K562 (cell line): ENCODE measurements around the gene PPM1E. TPM values are rescaled to one million over a fixed set of nuclear protein-coding genes. Genes with fewer than 3 reads are reported as not detected.
A peak's percentile ranks its signal among the peaks of the same experiment; 100 is the strongest.

Experiments used
- ATAC-seq: fragments of 200-7000 bp; cut with Tn5 transposase; 3 replicates; pipeline ENCODE4 v1.9.1; 2020; ENCODE audit warnings: moderate library complexity
- BruUV-seq: library from RNA; stranded (reverse); fragments of 400-500 nt; replicated peaks from 2 replicates; lab custom pipeline; 2021; lab: Mats Ljungman, UMichigan
- CTCF ChIA-PET: fragments of 300-600 bp; formaldehyde crosslinking; extraction: SDS; loops from one replicate; lab custom pipeline; 2021; ENCODE audit warnings: low intra/inter-chr PET ratio; lab: Yijun Ruan, JAX
- POLR2A ChIA-PET: fragments of 300-600, 350-650 bp; sonication (Branson Sonifier 250); formaldehyde crosslinking; extraction: SDS; loops from one replicate; lab custom pipeline; 2021; ENCODE audit warnings: antibody characterized with exemption, inconsistent platforms; lab: Yijun Ruan, JAX
- DNase-seq, 4 experiments: peaks; one replicate each; pipeline versions ENCODE4 v3.0.0 to v3.0.0-alpha.2; 2011 to 2018; ENCODE audit warnings: low spot score in 3 of 4, mixed read lengths in 3 of 4; ENCODE audit errors: extremely low read depth in 1 of 4
- FAIRE-seq: peaks from 2 replicates; lab custom pipeline; 2011; peaks lifted over from hg19 to GRCh38; lab: Jason Lieb, UNC
- H2AFZ ChIP-seq: 2 replicates; pipeline ENCODE4 v1.6.0; 2011; ENCODE audit warnings: low read depth, low read length, control low read depth, inconsistent platforms
- H3K27ac ChIP-seq: fragments of 200-600 bp; 3 replicates; pipeline ENCODE4 v1.8.0; 2011; ENCODE audit warnings: low read depth, mild to moderate bottlenecking, control low read depth, inconsistent platforms, low read length, moderate library complexity, mixed read lengths; ENCODE audit errors: extremely low read depth
- H3K27me3 ChIP-seq, 2 experiments: fragments of 300-600 bp in 1 of 2; 2 replicates in 1 of 2; 3 replicates in 1 of 2; pipeline versions ENCODE4 v1.6.0 to v1.8.0; 2011; ENCODE audit warnings: inconsistent platforms in 2 of 2, low read length in 2 of 2, mild to moderate bottlenecking in 1 of 2, mixed read lengths in 1 of 2, moderate library complexity in 1 of 2; ENCODE audit not compliant: control insufficient read depth in 2 of 2, insufficient read depth in 2 of 2
- H3K36me3 ChIP-seq: fragments of 300-600 bp; 3 replicates; pipeline ENCODE4 v1.8.0; 2011; ENCODE audit warnings: mild to moderate bottlenecking, low read length, inconsistent platforms; ENCODE audit not compliant: control insufficient read depth, insufficient read depth
- H3K4me1 ChIP-seq, 2 experiments: fragments of 200-600 bp in 1 of 2; replicated peaks in 1 of 2; 2 replicates in 1 of 2; 3 replicates in 1 of 2; pipeline versions ENCODE4 v1.5.1 to v1.8.0; 2011; ENCODE audit warnings: inconsistent platforms in 2 of 2, low read length in 2 of 2, mild to moderate bottlenecking in 1 of 2, mixed read lengths in 1 of 2, moderate library complexity in 1 of 2; ENCODE audit not compliant: control insufficient read depth in 2 of 2, insufficient read depth in 2 of 2
- H3K4me2 ChIP-seq: 2 replicates; pipeline ENCODE4 v1.6.1; 2011; ENCODE audit warnings: low read length, control low read depth, inconsistent platforms, mixed read lengths; ENCODE audit not compliant: insufficient read depth
- H3K4me3 ChIP-seq: fragments of 200-600 bp; sonication (generic), shearing (Covaris generic); 2 replicates; pipeline ENCODE4 v1.5.1; 2016; ENCODE audit warnings: control low read depth, inconsistent platforms
- H3K79me2 ChIP-seq: fragments of 200-600 bp; 3 replicates; pipeline ENCODE4 v1.8.0; 2011; ENCODE audit warnings: low read length, inconsistent platforms; ENCODE audit not compliant: control insufficient read depth, insufficient read depth
- H3K9ac ChIP-seq, 2 experiments: 2 replicates each; pipeline versions ENCODE4 v1.6.0 to v1.6.1; 2011; ENCODE audit warnings: low read depth in 2 of 2, low read length in 2 of 2, control low read depth in 1 of 2, inconsistent platforms in 1 of 2, mild to moderate bottlenecking in 1 of 2, mixed read lengths in 1 of 2; ENCODE audit not compliant: insufficient read depth in 1 of 2
- H3K9me1 ChIP-seq: one replicate; pipeline ENCODE4 v1.6.0; 2011; ENCODE audit warnings: inconsistent platforms, mild to moderate bottlenecking, low read length, moderate library complexity; ENCODE audit not compliant: control insufficient read depth, insufficient read depth
- H3K9me3 ChIP-seq: replicated peaks from 2 replicates; pipeline ENCODE4 v1.5.1; 2011; ENCODE audit warnings: low read depth, low read length, inconsistent platforms; ENCODE audit not compliant: control insufficient read depth, insufficient read depth
- H4K20me1 ChIP-seq: replicated peaks from 2 replicates; pipeline ENCODE4 v1.6.1; 2011; ENCODE audit warnings: low read length, inconsistent platforms, mixed read lengths; ENCODE audit not compliant: control insufficient read depth, insufficient read depth
- CBX1 ChIP-seq: sonication (generic); IDR thresholded peaks from 2 replicates; pipeline ENCODE4 v1.6.1; 2016; ENCODE audit warnings: antibody characterized with exemption, low read depth, mild to moderate bottlenecking
- CBX3 ChIP-seq, 2 experiments: IDR thresholded peaks; 1 replicate in 1 of 2; 2 replicates in 1 of 2; pipeline ENCODE4 v1.6.1; 2012; ENCODE audit warnings: inconsistent platforms in 2 of 2, low read length in 2 of 2, borderline replicate concordance in 1 of 2, control low read depth in 1 of 2
- CBX5 ChIP-seq: IDR thresholded peaks from 2 replicates; pipeline ENCODE4 v1.6.1; 2014; ENCODE audit warnings: low read depth, borderline replicate concordance
- KLF13 ChIP-seq: fragments of 450-650 bp; IDR thresholded peaks from 2 replicates; pipeline ENCODE4 v1.6.1; 2016; ENCODE audit warnings: missing genetic modification characterization, low read depth, mild to moderate bottlenecking, missing compliant biosample characterization, moderate library complexity, borderline replicate concordance
- RAD51 ChIP-seq: fragments of 450-650 bp; IDR thresholded peaks from 2 replicates; pipeline ENCODE4 v1.7.1; 2016; ENCODE audit warnings: low read depth, mild to moderate bottlenecking, borderline replicate concordance
- SAFB ChIP-seq: fragments of 200-400 bp; formaldehyde crosslinking; IDR thresholded peaks from 2 replicates; pipeline ENCODE4 v1.6.1; 2017; ENCODE audit warnings: low read depth, low read length, borderline replicate concordance
- TCFL5 ChIP-seq: fragments of 250-450 bp; sonication (Bioruptor Pico); conservative IDR thresholded peaks from 2 replicates; pipeline ENCODE4 v1.6.1; 2021; ENCODE audit warnings: mild to moderate bottlenecking, moderate library complexity, matching md5 sums
- TRIM24 ChIP-seq, 2 experiments: fragments of 450-650 bp; IDR thresholded peaks; 2 replicates each; pipeline ENCODE4 v1.6.1; 2016
- TRIM28 ChIP-seq: fragments of 450-650 bp; IDR thresholded peaks from 2 replicates; pipeline ENCODE4 v1.6.1; 2017
- ZEB2 ChIP-seq: fragments of 450-650 bp; IDR thresholded peaks from 2 replicates; pipeline ENCODE4 v1.6.1; 2016
- ZNF24 ChIP-seq: fragments of 450-650 bp; IDR thresholded peaks from 2 replicates; pipeline ENCODE4 v1.6.1; 2016
- ZNF561 ChIP-seq: fragments of 450-650 bp; formaldehyde crosslinking; conservative IDR thresholded peaks from 2 replicates; pipeline ENCODE4 v1.4.0; 2020; ENCODE audit warnings: mild to moderate bottlenecking, moderate library complexity
- ZNF79 ChIP-seq: fragments of 250-450 bp; sonication (Bioruptor Pico); IDR thresholded peaks from 2 replicates; pipeline ENCODE4 v1.4.0; 2020; ENCODE audit warnings: low read depth, mild to moderate bottlenecking, moderate library complexity
- WGBS: fragments of 100-300 bp; shearing (Covaris generic); methylation state at CpG from one replicate; pipeline ENCODE4 v1.1.6; 2016; ENCODE audit warnings: low coverage, mixed read lengths; ENCODE audit not compliant: insufficient coverage; ENCODE audit errors: missing lambda C conversion rate; 5-methylcytosine and 5-hydroxymethylcytosine counted together
- in situ Hi-C: fragments of 300-500 bp; cut with MboI; formaldehyde crosslinking; loops from 4 replicates; pipeline ENCODE4 v1.15.0; 2018; ENCODE audit warnings: inconsistent platforms, mixed read lengths
- intact Hi-C: fragments of 100-400 bp; cut with micrococcal nuclease; formaldehyde crosslinking; loops from 2 replicates; pipeline ENCODE4 v1.14.2; 2022
- polyA plus RNA-seq, 8 experiments: library from polyadenylated mRNA; depleted of rRNA in 4 of 8; stranded (reverse) in 5 of 8; unstranded in 3 of 8; fragments of >200 nt; fragmentation: Nextera tagmentation in 2 of 8; fragmentation: Illumina TruSeq in 1 of 8; extraction: Ambion mirVana in 2 of 8; extraction: Trizol in 1 of 8; gene quantifications; 2 replicates each; pipeline versions ENCODE4 v1.2.1 to v1.2.3, GENCODE V29; 2011 to 2014; ENCODE audit warnings: inconsistent platforms in 1 of 8, missing spikeins in 1 of 8
- total RNA-seq, 7 experiments: library from RNA; depleted of rRNA in 6 of 7; stranded (reverse); fragments of >200 nt in 6 of 7; fragmentation: Illumina TruSeq in 2 of 7; extraction: Trizol in 2 of 7; gene quantifications; 2 replicates each; pipeline versions ENCODE4 v1.2.1 to v1.2.3, GENCODE V29; 2011 to 2021; ENCODE audit warnings: low replicate concordance in 1 of 7
- TF ChIP-seq, protein P1 (sequence below): fragments of 450-650 bp; IDR thresholded peaks from 2 replicates; pipeline ENCODE4 v1.6.1; 2018; ENCODE audit warnings: mild to moderate bottlenecking, low read depth; ENCODE audit not compliant: partially characterized antibody
- TF ChIP-seq, protein P2 (sequence below), 3 experiments: fragments of 200-800 bp in 1 of 3; fragments of 250-450 bp in 1 of 3; fragments of 450-650 bp in 1 of 3; sonication (Bioruptor Pico) in 1 of 3; sonication (Bioruptor generic) in 1 of 3; formaldehyde crosslinking in 1 of 3; IDR thresholded peaks; 2 replicates each; pipeline versions ENCODE4 v1.6.1 to v1.8.0; 2016 to 2022; ENCODE audit warnings: mild to moderate bottlenecking in 2 of 3, missing genetic modification characterization in 2 of 3, missing compliant biosample characterization in 1 of 3, moderate library complexity in 1 of 3

PPM1E gene
- total and polyA plus RNA-seq, 9 of the 15 experiments (the other 6 are each of a cell fraction or from before 2014, with no cell fraction given) = 1.0 to 5.7 (median 4.7) TPM

- no peaks in the 10 kb centered on the region; the same call in 1 of the 2 replicates for H3K9me3 ChIP-seq
- H3K27ac ChIP-seq = no peak overlapping the region
- no peak for ATAC-seq
- H3K4me2 ChIP-seq = no peak overlapping the region
- no peaks in the 10 kb centered on the region for H3K4me1 ChIP-seq
- H4K20me1 ChIP-seq = no peaks in the 10 kb centered on the region
- ChIA-PET CTCF (no interaction called here), POLR2A (no interaction called here)
- H3K4me3 ChIP-seq = no peak overlapping the region
- H3K36me3 ChIP-seq = no peaks in the 10 kb centered on the region
- TF ChIP-seq ZNF24 (no peak), CBX3 (IDR thresholded peaks at IDR 0.05; ENCODE audit: borderline replicate concordance in 1 of 2, low read length in 2 of 2) (peak in 1 of 2 experiments; percentile 92; a peak in 2 of 3 replicates), RAD51 (no peak), CBX5 (peak; percentile 97), KLF13 (tag) (no peak), ZNF79 (CRISPR knock-in tag) (no peak), SAFB (no peak), TCFL5 (CRISPR knock-in tag) (no peak), TRIM28 (peak; percentile 89), TRIM24 (IDR thresholded peaks at IDR 0.05) (0 out of 4 replicates have a peak, but pooled peaks of 1 of the 2 experiments have one; percentile 15), ZEB2 (0 out of 2 replicates have a peak, but pooled peaks have one; percentile 40), CBX1 (peak; percentile 85), ZNF561 (CRISPR knock-in tag) (0 out of 2 replicates have a peak, but pooled peaks have one; percentile 61)
- TF ChIP-seq, protein P1, sequence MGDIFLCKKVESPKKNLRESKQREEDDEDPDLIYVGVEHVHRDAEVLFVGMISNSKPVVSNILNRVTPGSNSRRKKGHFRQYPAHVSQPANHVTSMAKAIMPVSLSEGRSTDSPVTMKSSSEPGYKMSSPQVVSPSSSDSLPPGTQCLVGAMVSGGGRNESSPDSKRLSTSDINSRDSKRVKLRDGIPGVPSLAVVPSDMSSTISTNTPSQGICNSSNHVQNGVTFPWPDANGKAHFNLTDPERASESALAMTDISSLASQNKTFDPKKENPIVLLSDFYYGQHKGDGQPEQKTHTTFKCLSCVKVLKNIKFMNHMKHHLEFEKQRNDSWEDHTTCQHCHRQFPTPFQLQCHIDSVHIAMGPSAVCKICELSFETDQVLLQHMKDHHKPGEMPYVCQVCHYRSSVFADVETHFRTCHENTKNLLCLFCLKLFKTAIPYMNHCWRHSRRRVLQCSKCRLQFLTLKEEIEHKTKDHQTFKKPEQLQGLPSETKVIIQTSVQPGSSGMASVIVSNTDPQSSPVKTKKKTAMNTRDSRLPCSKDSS = peak; percentile 89
- TF ChIP-seq, protein P2, sequence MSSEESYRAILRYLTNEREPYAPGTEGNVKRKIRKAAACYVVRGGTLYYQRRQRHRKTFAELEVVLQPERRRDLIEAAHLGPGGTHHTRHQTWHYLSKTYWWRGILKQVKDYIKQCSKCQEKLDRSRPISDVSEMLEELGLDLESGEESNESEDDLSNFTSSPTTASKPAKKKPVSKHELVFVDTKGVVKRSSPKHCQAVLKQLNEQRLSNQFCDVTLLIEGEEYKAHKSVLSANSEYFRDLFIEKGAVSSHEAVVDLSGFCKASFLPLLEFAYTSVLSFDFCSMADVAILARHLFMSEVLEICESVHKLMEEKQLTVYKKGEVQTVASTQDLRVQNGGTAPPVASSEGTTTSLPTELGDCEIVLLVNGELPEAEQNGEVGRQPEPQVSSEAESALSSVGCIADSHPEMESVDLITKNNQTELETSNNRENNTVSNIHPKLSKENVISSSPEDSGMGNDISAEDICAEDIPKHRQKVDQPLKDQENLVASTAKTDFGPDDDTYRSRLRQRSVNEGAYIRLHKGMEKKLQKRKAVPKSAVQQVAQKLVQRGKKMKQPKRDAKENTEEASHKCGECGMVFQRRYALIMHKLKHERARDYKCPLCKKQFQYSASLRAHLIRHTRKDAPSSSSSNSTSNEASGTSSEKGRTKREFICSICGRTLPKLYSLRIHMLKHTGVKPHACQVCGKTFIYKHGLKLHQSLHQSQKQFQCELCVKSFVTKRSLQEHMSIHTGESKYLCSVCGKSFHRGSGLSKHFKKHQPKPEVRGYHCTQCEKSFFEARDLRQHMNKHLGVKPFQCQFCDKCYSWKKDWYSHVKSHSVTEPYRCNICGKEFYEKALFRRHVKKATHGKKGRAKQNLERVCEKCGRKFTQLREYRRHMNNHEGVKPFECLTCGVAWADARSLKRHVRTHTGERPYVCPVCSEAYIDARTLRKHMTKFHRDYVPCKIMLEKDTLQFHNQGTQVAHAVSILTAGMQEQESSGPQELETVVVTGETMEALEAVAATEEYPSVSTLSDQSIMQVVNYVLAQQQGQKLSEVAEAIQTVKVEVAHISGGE (CRISPR knock-in tag; IDR thresholded peaks at IDR 0.05) = peak in 1 of 3 experiments; percentile 16; a peak in 1 of 6 replicates
- TF ChIP-seq, all 486 proteins: peak for 9
- no peaks in the 10 kb centered on the region for H3K79me2 ChIP-seq
- no peak overlapping the region for H3K9ac ChIP-seq
- no peaks in the 10 kb centered on the region for H3K9me1 ChIP-seq
- DNase-seq (no peak), FAIRE-seq (no peak)
- no TSS peak for BruUV-seq
- 32% methylated on average over 8 of the region's 8 CpGs for WGBS
- H3K27me3 ChIP-seq = no peaks in the 10 kb centered on the region
- no peak overlapping the region for H2AFZ ChIP-seq
- intact Hi-C loops (no loop called here), in situ Hi-C loops (no loop called here)
Observed at GRCh38 chr17:58911741-58912343, 156.2 kb downstream of the PPM1E start.
